GM18517 (cell line): ENCODE data around the gene IL1B.

ENCODE experiments used
- ATAC-seq: cut with Tn5 transposase; IDR thresholded peaks from one replicate; pipeline ENCODE4 v1.9.1; 2021; ENCODE audit warnings: mild to moderate bottlenecking, moderate library complexity; ENCODE audit not compliant: unreplicated experiment

IL1B gene

DNA sequence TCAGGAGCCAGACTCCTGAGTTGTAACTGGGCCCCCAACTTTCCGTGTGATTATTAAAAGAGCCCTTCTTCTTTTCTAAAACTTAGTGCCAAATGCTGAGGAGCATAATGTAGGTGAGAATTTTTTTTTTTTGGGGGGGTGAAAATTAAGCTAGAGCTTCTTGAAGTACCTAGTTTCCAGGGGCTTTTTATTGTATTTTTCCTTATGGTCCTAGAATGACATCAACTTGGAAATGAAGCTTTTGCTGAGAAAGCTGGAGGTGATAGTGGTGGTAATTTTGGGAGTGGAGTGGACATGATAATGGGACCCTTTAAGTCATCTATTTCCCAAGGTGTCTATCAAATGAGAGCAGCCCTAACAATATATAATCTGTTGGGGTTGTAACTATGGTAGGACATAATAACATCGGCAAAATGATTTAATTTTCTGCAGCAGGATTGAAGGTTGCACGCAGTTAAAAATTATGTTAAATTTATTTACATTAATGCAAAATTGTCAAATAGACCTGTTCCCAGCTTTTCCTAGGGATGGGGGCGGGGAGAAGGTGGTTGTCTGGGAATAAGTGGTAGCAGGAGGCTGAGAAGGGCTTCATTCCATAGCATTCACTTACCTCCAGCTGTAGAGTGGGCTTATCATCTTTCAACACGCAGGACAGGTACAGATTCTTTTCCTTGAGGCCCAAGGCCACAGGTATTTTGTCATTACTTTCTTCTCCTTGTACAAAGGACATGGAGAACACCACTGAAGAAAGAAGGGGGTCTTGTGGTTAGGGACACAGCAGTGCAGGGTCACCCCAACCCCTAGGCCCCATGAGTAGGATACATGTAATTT is 5.7 kb downstream of the IL1B start:
- no peak for ATAC-seq

DNA sequence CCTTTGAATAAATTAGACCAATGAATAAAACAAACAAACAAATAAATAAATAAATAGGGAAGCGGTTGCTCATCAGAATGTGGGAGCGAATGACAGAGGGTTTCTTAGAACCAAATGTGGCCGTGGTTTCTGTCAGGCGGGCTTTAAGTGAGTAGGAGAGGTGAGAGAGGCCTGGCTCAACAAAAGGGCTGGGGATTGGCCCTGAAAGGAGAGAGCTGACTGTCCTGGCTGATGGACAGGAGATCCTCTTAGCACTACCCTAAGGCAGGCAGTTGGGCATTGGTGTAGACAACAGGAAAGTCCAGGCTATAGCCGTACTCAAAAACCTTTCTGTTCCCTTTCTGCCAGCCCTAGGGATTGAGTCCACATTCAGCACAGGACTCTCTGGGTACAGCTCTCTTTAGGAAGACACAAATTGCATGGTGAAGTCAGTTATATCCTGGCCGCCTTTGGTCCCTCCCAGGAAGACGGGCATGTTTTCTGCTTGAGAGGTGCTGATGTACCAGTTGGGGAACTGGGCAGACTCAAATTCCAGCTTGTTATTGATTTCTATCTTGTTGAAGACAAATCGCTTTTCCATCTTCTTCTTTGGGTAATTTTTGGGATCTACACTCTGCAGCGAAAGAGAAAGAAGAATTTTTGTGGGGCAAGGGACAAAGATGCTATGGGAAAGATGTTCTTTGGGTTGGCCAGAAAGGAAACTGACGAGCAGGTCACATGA is 6.5 kb downstream of the IL1B start:
- no peak for ATAC-seq

DNA sequence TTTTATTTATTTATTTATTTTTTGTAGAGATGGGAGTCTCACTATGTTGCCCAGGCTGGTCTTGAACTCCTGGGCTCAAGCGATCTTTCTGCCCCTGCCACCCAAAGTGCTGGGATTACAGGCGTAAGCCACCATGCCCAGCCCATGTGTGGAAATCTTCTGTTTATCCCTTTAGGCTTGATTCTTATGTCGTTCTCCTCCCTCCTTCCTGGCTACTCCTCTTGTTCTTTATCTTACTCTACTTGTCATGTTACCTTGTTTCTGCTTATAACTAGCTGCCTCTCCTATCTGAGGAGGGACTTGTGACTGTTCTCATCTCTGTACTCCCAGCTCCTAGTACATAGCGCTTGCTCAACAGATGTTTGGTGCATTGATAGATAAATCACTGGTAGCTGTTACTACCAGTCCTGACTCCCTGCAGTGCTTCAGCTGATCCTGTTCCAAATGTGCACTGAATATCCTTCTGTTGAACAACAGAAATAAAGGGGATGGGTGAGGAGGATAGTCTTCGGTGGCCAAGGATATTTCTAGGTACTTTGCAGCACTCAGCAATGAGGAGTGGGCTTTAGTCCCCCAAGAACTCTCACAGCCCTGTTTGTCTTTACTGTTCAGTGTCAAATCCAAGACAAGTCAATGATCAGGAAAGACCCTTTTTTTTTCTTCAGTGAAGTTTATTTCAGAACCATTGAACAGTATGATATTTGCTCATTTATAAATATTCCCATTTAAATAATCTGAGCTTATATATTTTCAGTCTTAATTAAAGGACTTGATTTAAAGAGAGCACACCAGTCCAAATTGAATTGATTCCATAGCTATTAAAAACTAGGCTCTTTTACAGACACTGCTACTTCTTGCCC is 7.2 kb downstream of the IL1B start:
- ATAC-seq, result no peak

DNA sequence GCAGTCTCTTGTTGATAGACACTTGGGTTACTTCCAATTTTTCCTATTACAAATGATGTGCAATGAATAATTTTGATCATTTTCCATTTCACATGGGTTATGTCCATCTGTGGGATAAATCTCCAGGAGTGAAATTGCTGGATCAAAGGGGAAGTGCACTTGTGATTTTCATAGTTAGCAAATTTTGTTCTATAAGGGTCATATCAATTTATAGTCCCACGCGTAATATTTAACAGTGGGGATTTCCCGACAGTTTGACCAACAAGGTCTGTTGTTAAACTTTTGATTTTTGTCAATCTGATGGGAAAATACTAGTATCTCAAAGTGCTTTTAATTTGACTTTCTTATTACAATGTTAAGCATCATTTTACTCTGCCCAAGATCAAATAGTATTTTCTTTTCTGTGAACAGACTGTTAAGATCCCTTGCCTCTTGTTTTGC is 8.3 kb downstream of the IL1B start:
- ATAC-seq, result no peak

- ATAC-seq, result no peak
These were observed 8.9 kb downstream of the IL1B start for GRCh38 chr2:112827604-112828185.

DNA sequence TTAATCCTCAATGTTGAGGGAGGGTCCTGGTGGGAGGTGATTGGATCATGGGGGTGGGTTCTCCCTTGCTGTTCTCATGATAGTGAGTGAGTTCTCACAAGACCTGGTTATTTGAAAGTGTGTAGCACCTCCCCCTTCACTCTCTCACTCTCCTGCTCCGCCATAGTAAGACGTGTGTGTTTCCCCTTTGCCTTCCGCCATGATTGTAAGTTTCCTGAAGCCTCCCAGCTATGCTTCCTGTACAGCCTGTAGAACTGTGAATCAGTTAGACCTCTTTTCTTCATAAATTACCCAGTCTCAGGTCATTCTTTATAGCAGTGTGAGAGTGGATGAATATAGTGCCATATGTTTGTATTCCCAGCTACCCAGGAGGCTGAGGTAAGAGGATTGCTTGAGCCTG is 9.6 kb downstream of the IL1B start:
- no peak for ATAC-seq

- ATAC-seq, result no peak
These were observed 10.9 kb downstream of the IL1B start for GRCh38 chr2:112825706-112826105.

DNA sequence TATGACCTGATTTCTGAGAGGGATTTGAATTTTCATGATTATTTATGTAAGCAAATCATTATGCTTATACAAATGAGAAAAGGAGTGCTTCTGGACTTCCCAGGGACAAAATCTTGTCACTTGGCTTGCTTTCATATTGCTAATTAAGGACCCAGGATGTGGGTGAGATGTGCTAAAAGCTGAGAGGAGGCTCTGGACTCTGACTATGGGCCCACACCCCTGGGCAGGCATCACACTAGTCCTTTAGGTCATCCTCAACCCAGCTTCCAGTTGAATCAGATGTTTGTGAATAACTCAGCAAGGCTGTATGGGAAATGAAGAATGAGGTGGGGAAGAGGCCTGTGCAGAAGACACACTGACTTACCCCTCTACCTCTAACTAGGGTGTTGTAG is 11.9 kb downstream of the IL1B start:
- ATAC-seq, result no peak

GRCh38 chr2:112821682-112822081 is 14.9 kb downstream of the IL1B start:
- ATAC-seq, result no peak

GRCh38 chr2:112821142-112821541 is 15.4 kb downstream of the IL1B start:
- peak; percentile 83 for ATAC-seq

DNA sequence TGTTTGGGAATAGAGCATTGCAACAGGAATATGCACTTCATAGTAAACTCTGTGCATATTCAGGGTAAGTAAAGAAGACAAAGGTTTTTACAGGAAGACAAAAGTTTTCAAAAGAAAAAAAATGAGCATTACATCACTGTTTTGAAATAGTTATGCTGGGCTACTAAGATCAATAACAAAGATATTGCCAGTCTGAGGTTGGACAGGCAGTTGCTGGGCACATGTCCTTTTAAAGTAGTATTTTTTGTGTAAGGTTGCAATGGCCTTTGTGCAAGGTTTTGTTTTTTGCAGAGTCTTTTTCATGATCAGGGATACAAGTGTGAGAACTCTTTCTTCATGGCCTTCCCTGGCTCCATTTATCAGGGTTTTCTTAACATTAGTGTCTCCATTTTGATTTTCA is 16.2 kb downstream of the IL1B start:
- ATAC-seq, result no peak

DNA sequence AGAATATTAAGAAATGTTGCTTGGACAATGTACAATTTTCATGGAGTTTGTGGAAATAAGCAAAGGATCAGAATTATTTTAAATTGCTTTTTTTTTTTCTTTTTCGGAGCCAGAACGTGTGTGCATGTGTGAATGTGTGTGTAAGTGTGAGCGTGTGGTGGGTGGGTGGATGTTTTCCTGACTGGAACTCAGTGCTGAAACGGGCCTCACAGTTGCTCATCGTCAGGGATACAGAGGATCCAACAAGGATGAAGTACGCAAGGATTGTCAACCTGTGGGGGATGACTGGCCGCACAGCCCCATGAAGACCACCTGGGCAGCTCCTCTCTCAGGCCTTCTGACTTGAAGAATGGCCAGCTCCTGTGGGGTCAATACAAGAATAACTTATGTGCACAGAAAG is 17.5 kb downstream of the IL1B start:
- ATAC-seq, result no peak

GRCh38 chr2:112818094-112818902 is 18.3 kb downstream of the IL1B start:
- no peak for ATAC-seq

- ATAC-seq, result no peak
These were observed 19.4 kb downstream of the IL1B start for GRCh38 chr2:112817082-112817689.

DNA sequence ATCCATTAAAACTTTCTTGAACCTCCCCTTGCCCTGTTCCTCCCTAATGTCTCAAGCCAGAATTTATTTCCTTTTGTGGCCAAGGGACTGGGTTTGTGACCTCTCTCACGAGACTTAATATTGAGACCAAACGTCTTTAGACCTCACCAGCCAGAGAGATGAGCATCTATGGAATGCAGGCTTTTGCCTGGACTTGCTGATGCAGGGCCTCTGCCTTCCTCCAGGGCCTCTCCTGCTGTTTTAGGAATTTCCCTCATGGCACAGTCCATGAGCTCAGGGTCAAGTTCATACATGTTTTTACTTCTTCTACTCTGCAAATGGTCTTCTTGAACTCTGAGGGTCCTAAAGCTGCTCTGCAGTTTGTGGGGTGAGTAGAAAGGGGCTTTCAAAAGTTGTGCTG is 22.3 kb downstream of the IL1B start:
- ATAC-seq, result no peak

GRCh38 chr2:112813280-112813966 is 23.2 kb downstream of the IL1B start:
- ATAC-seq, result no peak

DNA sequence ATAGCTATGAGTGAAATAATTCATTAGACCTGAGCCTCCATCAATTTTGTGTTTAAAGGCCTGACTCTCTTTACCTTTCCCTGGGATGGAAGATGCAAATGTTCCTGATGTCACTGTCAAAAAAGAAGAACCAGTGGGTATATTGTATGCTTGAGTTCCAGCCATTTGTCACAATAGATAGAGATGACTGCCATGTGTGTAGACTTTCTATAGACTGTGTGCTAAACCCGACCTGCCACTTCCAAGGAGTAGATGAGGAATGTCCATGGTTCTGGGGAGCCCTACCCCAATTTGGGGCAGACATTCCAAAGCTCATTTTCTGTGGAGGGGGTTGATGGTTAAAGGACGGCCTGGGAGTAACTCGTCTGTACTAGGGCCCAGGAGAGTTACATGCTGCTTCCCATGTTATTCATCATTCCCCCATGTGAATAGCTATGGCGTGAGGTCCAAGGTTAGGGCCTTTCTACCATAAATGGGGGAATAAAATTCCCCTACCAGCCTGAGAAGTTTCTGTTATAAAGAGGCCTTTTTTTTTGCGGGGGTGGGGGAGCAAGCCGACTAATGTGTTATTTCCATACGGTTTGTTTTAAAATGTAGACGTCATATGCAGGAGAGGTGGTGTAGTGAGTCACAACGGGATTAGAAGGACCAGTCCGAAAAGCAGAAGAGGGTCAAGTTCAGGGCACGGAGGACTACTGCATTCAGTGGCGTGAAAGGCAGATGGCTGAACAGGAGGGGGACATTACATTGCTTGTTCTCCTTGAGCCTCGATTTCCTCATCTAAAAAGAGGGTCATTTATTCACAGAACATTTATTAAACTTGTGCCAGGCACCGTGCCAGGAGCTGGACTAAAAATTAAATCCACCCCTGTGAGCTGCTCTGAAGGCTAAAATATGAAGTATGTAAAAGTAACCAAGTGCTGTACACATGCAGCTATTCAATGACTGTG is 24.0 kb downstream of the IL1B start:
- no peak for ATAC-seq

DNA sequence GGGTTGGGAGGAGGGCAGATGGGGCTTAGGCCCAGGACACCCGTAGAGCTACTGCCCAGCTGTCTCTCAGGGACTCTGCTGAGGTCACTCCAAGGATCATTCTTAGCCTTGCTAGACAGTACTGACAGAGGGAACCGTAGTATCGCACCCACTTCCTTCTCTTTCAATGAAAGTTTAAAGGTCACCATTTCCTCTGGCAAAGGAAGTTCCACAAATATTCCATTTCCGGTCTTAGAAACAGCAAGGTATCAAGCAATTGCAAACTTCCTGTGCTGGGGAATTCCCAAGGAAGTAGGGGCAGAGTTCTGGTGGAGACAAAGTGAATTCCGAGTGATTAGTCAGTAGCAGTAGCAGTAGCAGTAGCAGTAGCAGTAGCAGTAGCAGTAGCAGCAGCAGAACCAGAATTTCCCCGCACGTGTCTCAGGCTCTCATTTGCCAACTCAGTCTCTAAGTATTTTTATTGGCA is 24.7 kb downstream of the IL1B start:
- no peak for ATAC-seq
